RWPE2 (cell line): ENCODE measurements around the gene ERF.

Experiments used
- ATAC-seq: fragments of 200-7000 bp; cut with Tn5 transposase; 3 replicates; pipeline ENCODE4 v1.9.1; 2021; ENCODE audit warnings: low read depth
- DNase-seq: peaks from one replicate; pipeline ENCODE4 v3.0.0-alpha.2; 2020; ENCODE audit warnings: low spot score
- H3K27ac ChIP-seq: fragments of 450-650 bp; 2 replicates; pipeline ENCODE4 v1.5.1; 2017; ENCODE audit warnings: mild to moderate bottlenecking; ENCODE audit not compliant: poor library complexity, severe bottlenecking
- H3K27me3 ChIP-seq: fragments of 250-450 bp; sonication (Bioruptor Pico); 2 replicates; pipeline ENCODE4 v1.5.1; 2021; ENCODE audit warnings: mild to moderate bottlenecking, moderate library complexity; ENCODE audit not compliant: insufficient read depth, poor library complexity, severe bottlenecking
- H3K36me3 ChIP-seq: fragments of 250-450 bp; sonication (Bioruptor Pico); 2 replicates; pipeline ENCODE4 v1.5.1; 2020; ENCODE audit warnings: low read depth, mild to moderate bottlenecking, moderate library complexity
- H3K4me1 ChIP-seq: fragments of 250-450 bp; sonication (Bioruptor Pico); 2 replicates; pipeline ENCODE4 v1.5.1; 2021; ENCODE audit warnings: mild to moderate bottlenecking, moderate library complexity; ENCODE audit not compliant: insufficient read depth, poor library complexity, severe bottlenecking
- H3K4me3 ChIP-seq: fragments of 250-450 bp; sonication (Bioruptor Pico); 2 replicates; pipeline ENCODE4 v1.5.1; 2021; ENCODE audit warnings: mild to moderate bottlenecking, moderate library complexity; ENCODE audit not compliant: severe bottlenecking
- H3K9me3 ChIP-seq: fragments of 250-450 bp; sonication (Bioruptor Pico); 2 replicates; pipeline ENCODE4 v1.5.1; 2021; ENCODE audit warnings: mild to moderate bottlenecking, moderate library complexity; ENCODE audit not compliant: severe bottlenecking
- CTCF ChIP-seq: fragments of 450-650 bp; IDR thresholded peaks from one replicate; pipeline ENCODE4 v1.5.1; 2017; ENCODE audit warnings: mild to moderate bottlenecking, moderate library complexity; ENCODE audit not compliant: poor library complexity, severe bottlenecking

The ERF gene

GRCh38 chr19:42228641-42229040, 26.3 kb downstream of the ERF start:
- DNase-seq (no peak), ATAC-seq (no peak)
- Histone ChIP-seq H3K9me3 (no peaks in the 10 kb centered on the region), H3K4me1 (no peaks in the 10 kb centered on the region), H3K36me3 (peaks cover 81% of the 10 kb centered on the region), H3K27ac (no peak overlapping the region), H3K27me3 (no peaks in the 10 kb centered on the region), H3K4me3 (no peak overlapping the region)
- no peak for TF ChIP-seq CTCF

GRCh38 chr19:42226886-42227285, 28.0 kb downstream of the ERF start:
- Histone ChIP-seq H3K36me3 (peaks cover 79% of the 10 kb centered on the region), H3K27ac (no peak overlapping the region)
- TF ChIP-seq CTCF, result no peak

GRCh38 chr19:42225718-42226292, 29.1 kb downstream of the ERF start:
- Histone ChIP-seq H3K27me3 (no peaks in the 10 kb centered on the region), H3K4me1 (no peaks in the 10 kb centered on the region), H3K9me3 (no peaks in the 10 kb centered on the region), H3K27ac (no peak overlapping the region), H3K36me3 (peaks cover 68% of the 10 kb centered on the region), H3K4me3 (no peak overlapping the region)
- no peak for ATAC-seq
- TF ChIP-seq CTCF, result no peak
- DNase-seq, result no peak

More at GRCh38 chr19:42226886-42227285, 28.0 kb downstream of the ERF start:
- DNase-seq (no peak), ATAC-seq (peak; percentile 35; the same call in 1 of the 3 replicates)
- H3K9me3 ChIP-seq, result no peaks in the 10 kb centered on the region
- no peaks in the 10 kb centered on the region for H3K4me1 ChIP-seq
- H3K4me3 ChIP-seq, result no peak overlapping the region
- no peaks in the 10 kb centered on the region for H3K27me3 ChIP-seq

GRCh38 chr19:42224940-42225717, 29.8 kb downstream of the ERF start:
- H3K9me3 ChIP-seq, result no peaks in the 10 kb centered on the region
- H3K4me1 ChIP-seq, result no peaks in the 10 kb centered on the region
- DNase-seq, result no peak
- TF ChIP-seq CTCF, result no peak
- no peak for ATAC-seq
- H3K27me3 ChIP-seq, result no peaks in the 10 kb centered on the region
- H3K36me3 ChIP-seq, result peaks cover 64% of the 10 kb centered on the region
- no peak overlapping the region for H3K27ac ChIP-seq
- H3K4me3 ChIP-seq, result no peak overlapping the region

GRCh38 chr19:42220751-42221097, 34.2 kb downstream of the ERF start:
- H3K27ac ChIP-seq, result peak overlapping the region; percentile 67
- peak overlapping the region; percentile 63 for H3K4me3 ChIP-seq
- H3K27me3 ChIP-seq, result no peaks in the 10 kb centered on the region
- DNase-seq, result no peak
- no peaks in the 10 kb centered on the region for H3K9me3 ChIP-seq
- H3K36me3 ChIP-seq, result peaks cover 33% of the 10 kb centered on the region
- ATAC-seq, result no peak
- TF ChIP-seq CTCF, result no peak
- peaks cover 6% of the 10 kb centered on the region for H3K4me1 ChIP-seq
